Gastrocnemius medialis (tissue), 4 donors: Measurements from ENCODE around the gene BTBD10.

Source experiments
- CTCF ChIP-seq, 5 experiments: fragments of 450-650 bp in 3 of 5; fragments of 200-600 bp in 2 of 5; sonication (generic) in 2 of 5; IDR thresholded peaks in 4 of 5; conservative IDR thresholded peaks in 1 of 5; 1 replicate in 4 of 5; 2 replicates in 1 of 5; pipeline ENCODE4 v1.5.1; 2016 to 2019; ENCODE audit warnings: antibody characterized with exemption in 5 of 5, mild to moderate bottlenecking in 3 of 5, moderate library complexity in 3 of 5
- POLR2A ChIP-seq, 2 donors: fragments of 450-650 bp; IDR thresholded peaks; one replicate each; pipeline ENCODE4 v1.6.1; 2017; ENCODE audit warnings: antibody characterized with exemption in 2 of 2, mild to moderate bottlenecking in 2 of 2, moderate library complexity in 2 of 2

- TF ChIP-seq CTCF (IDR thresholded peaks at IDR 0.05 in 4 of 5, conservative IDR thresholded peaks at IDR 0.05 in 1 of 5) (no peak), POLR2A (IDR thresholded peaks at IDR 0.05) (no peak)
These were observed 24.7 kb downstream of the BTBD10 start for GRCh38 chr11:13438291-13438690.
